Tibial artery (tissue), 4 donors: ENCODE measurements around the gene MAP3K21.

ENCODE experiments used
- DNase-seq, 2 donors: peaks; one replicate each; pipeline ENCODE4 v3.0.0-alpha.2; 2019
- H3K27ac ChIP-seq, 2 donors: fragments of 200-600 bp; sonication (generic) in 1 of 2; 1 replicate in 1 of 2; 2 replicates in 1 of 2; pipeline ENCODE4 v1.5.1; 2018 to 2019; ENCODE audit warnings: mild to moderate bottlenecking in 1 of 2
- H3K27me3 ChIP-seq, 2 donors: fragments of 200-600 bp; sonication (generic) in 1 of 2; one replicate each; pipeline versions ENCODE4 v1.5.1 to v1.6.0; 2016 to 2019
- H3K36me3 ChIP-seq, 3 donors: fragments of 200-600 bp; sonication (generic) in 2 of 3; one replicate each; pipeline ENCODE4 v1.5.1; 2016 to 2019; ENCODE audit warnings: mild to moderate bottlenecking in 2 of 3
- H3K4me1 ChIP-seq, 4 donors: fragments of 200-600 bp; sonication (generic) in 2 of 4; 1 replicate in 3 of 4; 2 replicates in 1 of 4; pipeline ENCODE4 v1.5.1; 2016 to 2019
- H3K4me3 ChIP-seq, 2 donors: fragments of 200-600 bp; sonication (generic) in 1 of 2; 1 replicate in 1 of 2; 2 replicates in 1 of 2; pipeline ENCODE4 v1.5.1; 2018 to 2019; ENCODE audit warnings: mild to moderate bottlenecking in 2 of 2
- H3K9me3 ChIP-seq, 3 donors: fragments of 200-600 bp; sonication (generic) in 1 of 3; one replicate each; pipeline ENCODE4 v1.5.1; 2016 to 2019
- CTCF ChIP-seq, 2 experiments: fragments of 200-600 bp in 1 of 2; fragments of 450-650 bp in 1 of 2; IDR thresholded peaks; one replicate each; pipeline ENCODE4 v1.5.1; 2017 to 2019; ENCODE audit warnings: antibody characterized with exemption in 2 of 2, mild to moderate bottlenecking in 1 of 2, moderate library complexity in 1 of 2
- intact Hi-C: fragments of 100-400 bp; cut with DNase I; formaldehyde crosslinking; loops from one replicate; pipeline ENCODE4 v1.15.0; 2023; ENCODE audit warnings: low total_unique reads

Gene MAP3K21

GRCh38 chr1:233342086-233342485 lies 14.6 kb downstream of the MAP3K21 start:
- no peak for DNase-seq
- H3K4me1 ChIP-seq, result no peaks in the 10 kb centered on the region
- no peaks in the 10 kb centered on the region for H3K9me3 ChIP-seq
- H3K27me3 ChIP-seq, result peaks cover 0 to under 1% of the 10 kb centered on the region in 2 donors
- intact Hi-C loops, result no loop called here
- H3K4me3 ChIP-seq, result no peak overlapping the region
- TF ChIP-seq CTCF (IDR thresholded peaks at IDR 0.05), result no peak
- no peaks in the 10 kb centered on the region for H3K36me3 ChIP-seq
- no peak overlapping the region for H3K27ac ChIP-seq

GRCh38 chr1:233343262-233343661 lies 15.7 kb downstream of the MAP3K21 start:
- H3K4me3 ChIP-seq, result no peak overlapping the region
- no peak for TF ChIP-seq CTCF (IDR thresholded peaks at IDR 0.05)
- no peak overlapping the region for H3K27ac ChIP-seq
- no peaks in the 10 kb centered on the region for H3K36me3 ChIP-seq
- H3K4me1 ChIP-seq, result no peaks in the 10 kb centered on the region
- no peaks in the 10 kb centered on the region for H3K27me3 ChIP-seq
- H3K9me3 ChIP-seq, result no peaks in the 10 kb centered on the region
- intact Hi-C loops, result no loop called here
- no peak for DNase-seq

- Histone ChIP-seq H3K36me3 (no peaks in the 10 kb centered on the region), H3K27me3 (no peaks in the 10 kb centered on the region), H3K4me1 (no peaks in the 10 kb centered on the region), H3K4me3 (no peak overlapping the region), H3K27ac (no peak overlapping the region), H3K9me3 (no peaks in the 10 kb centered on the region)
- DNase-seq, result no peak
- intact Hi-C loops, result no loop called here
- no peak for TF ChIP-seq CTCF (IDR thresholded peaks at IDR 0.05)
Observed at GRCh38 chr1:233347338-233347737, 19.8 kb downstream of the MAP3K21 start.

GRCh38 chr1:233349137-233349536 lies 21.6 kb downstream of the MAP3K21 start:
- intact Hi-C loops, result no loop called here

GRCh38 chr1:233354983-233355382 lies 27.5 kb downstream of the MAP3K21 start:
- Histone ChIP-seq H3K27ac (no peak overlapping the region), H3K9me3 (no peaks in the 10 kb centered on the region), H3K27me3 (no peaks in the 10 kb centered on the region), H3K4me3 (no peak overlapping the region), H3K4me1 (no peaks in the 10 kb centered on the region), H3K36me3 (peaks cover 0 to 9% (median 0%) of the 10 kb centered on the region in 3 donors)
- intact Hi-C loops, result no loop called here
- TF ChIP-seq CTCF (IDR thresholded peaks at IDR 0.05), result no peak
- DNase-seq, result no peak

More at GRCh38 chr1:233349137-233349536, 21.6 kb downstream of the MAP3K21 start:
- no peak overlapping the region for H3K27ac ChIP-seq
- no peaks in the 10 kb centered on the region for H3K36me3 ChIP-seq
- H3K27me3 ChIP-seq, result no peaks in the 10 kb centered on the region
- no peak for DNase-seq
- no peaks in the 10 kb centered on the region for H3K4me1 ChIP-seq
- no peak overlapping the region for H3K4me3 ChIP-seq
- TF ChIP-seq CTCF (IDR thresholded peaks at IDR 0.05), result no peak
- H3K9me3 ChIP-seq, result no peaks in the 10 kb centered on the region
